ENCODE data around the gene MPG. TPM values are rescaled to one million over a fixed set of nuclear protein-coding genes. Genes with fewer than 3 reads are reported as not detected.

The MPG gene
- polyA plus RNA-seq, 1 donor from 2014 or later: 70.9 TPM

- Histone ChIP-seq H3K36me3 (ENCODE audit: insufficient read depth, low read length) (no peaks in the 10 kb centered on the region), H3K4me2 (ENCODE audit: low read length) (no peak overlapping the region), H3K4me3 (ENCODE audit: low read length) (no peak overlapping the region), H4K20me1 (ENCODE audit: insufficient read depth) (no peaks in the 10 kb centered on the region), H3K9me2 (ENCODE audit: insufficient read depth, low read length) (no peaks in the 10 kb centered on the region), H3K27me3 (ENCODE audit: insufficient read depth, low read depth, low read length) (peaks cover 22% of the 10 kb centered on the region), H2AFZ (ENCODE audit: low read depth, low read length) (no peak overlapping the region), H3K27ac (ENCODE audit: low read length) (no peak overlapping the region), H3K9ac (ENCODE audit: low read length) (no peak overlapping the region), H3F3A (ENCODE audit: insufficient read depth, low read length, poor library complexity, severe bottlenecking) (no peaks in the 10 kb centered on the region), H3K9me3 (ENCODE audit: low read length) (no peaks in the 10 kb centered on the region), H3K79me2 (replicated peaks; ENCODE audit: insufficient read depth, low read length) (no peaks in the 10 kb centered on the region)
- TF ChIP-seq, protein P1, sequence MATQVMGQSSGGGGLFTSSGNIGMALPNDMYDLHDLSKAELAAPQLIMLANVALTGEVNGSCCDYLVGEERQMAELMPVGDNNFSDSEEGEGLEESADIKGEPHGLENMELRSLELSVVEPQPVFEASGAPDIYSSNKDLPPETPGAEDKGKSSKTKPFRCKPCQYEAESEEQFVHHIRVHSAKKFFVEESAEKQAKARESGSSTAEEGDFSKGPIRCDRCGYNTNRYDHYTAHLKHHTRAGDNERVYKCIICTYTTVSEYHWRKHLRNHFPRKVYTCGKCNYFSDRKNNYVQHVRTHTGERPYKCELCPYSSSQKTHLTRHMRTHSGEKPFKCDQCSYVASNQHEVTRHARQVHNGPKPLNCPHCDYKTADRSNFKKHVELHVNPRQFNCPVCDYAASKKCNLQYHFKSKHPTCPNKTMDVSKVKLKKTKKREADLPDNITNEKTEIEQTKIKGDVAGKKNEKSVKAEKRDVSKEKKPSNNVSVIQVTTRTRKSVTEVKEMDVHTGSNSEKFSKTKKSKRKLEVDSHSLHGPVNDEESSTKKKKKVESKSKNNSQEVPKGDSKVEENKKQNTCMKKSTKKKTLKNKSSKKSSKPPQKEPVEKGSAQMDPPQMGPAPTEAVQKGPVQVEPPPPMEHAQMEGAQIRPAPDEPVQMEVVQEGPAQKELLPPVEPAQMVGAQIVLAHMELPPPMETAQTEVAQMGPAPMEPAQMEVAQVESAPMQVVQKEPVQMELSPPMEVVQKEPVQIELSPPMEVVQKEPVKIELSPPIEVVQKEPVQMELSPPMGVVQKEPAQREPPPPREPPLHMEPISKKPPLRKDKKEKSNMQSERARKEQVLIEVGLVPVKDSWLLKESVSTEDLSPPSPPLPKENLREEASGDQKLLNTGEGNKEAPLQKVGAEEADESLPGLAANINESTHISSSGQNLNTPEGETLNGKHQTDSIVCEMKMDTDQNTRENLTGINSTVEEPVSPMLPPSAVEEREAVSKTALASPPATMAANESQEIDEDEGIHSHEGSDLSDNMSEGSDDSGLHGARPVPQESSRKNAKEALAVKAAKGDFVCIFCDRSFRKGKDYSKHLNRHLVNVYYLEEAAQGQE (IDR thresholded peaks at IDR 0.05; ENCODE audit: borderline replicate concordance): no peak
Observed at GRCh38 chr16:74747-75334, 3.2 kb upstream of the MPG start.

- Histone ChIP-seq H3K79me2 (replicated peaks; ENCODE audit: insufficient read depth, low read length) (no peaks in the 10 kb centered on the region), H4K20me1 (ENCODE audit: insufficient read depth) (no peaks in the 10 kb centered on the region), H3K27me3 (ENCODE audit: insufficient read depth, low read depth, low read length) (peaks cover 21% of the 10 kb centered on the region), H2AFZ (ENCODE audit: low read depth, low read length) (no peak overlapping the region), H3K4me3 (ENCODE audit: low read length) (no peak overlapping the region), H3K9me3 (ENCODE audit: low read length) (no peaks in the 10 kb centered on the region), H3K9me2 (ENCODE audit: insufficient read depth, low read length) (no peaks in the 10 kb centered on the region), H3F3A (ENCODE audit: insufficient read depth, low read length, poor library complexity, severe bottlenecking) (no peaks in the 10 kb centered on the region), H3K27ac (ENCODE audit: low read length) (no peak overlapping the region), H3K4me2 (ENCODE audit: low read length) (no peak overlapping the region), H3K9ac (ENCODE audit: low read length) (no peak overlapping the region), H3K36me3 (ENCODE audit: insufficient read depth, low read length) (no peaks in the 10 kb centered on the region)
- TF ChIP-seq TAF1 (IDR thresholded peaks at IDR 0.05; ENCODE audit: low read depth) (no peak), RAD21 (conservative IDR thresholded peaks at IDR 0.05) (no peak), EZH2 (IDR thresholded peaks at IDR 0.05; ENCODE audit: borderline replicate concordance, insufficient read depth, low read length, poor library complexity, severe bottlenecking) (no peak), EP300 (conservative IDR thresholded peaks at IDR 0.05; ENCODE audit: poor library complexity, severe bottlenecking) (no peak), SMC3 (conservative IDR thresholded peaks at IDR 0.05; ENCODE audit: poor library complexity) (no peak), CTCF (IDR thresholded peaks at IDR 0.05; ENCODE audit: poor library complexity, severe bottlenecking) (no peak), MXI1 (conservative IDR thresholded peaks at IDR 0.05; ENCODE audit: poor library complexity, severe bottlenecking) (no peak), POLR2AphosphoS5 (IDR thresholded peaks at IDR 0.05) (no peak)
- TF ChIP-seq, protein P1 (IDR thresholded peaks at IDR 0.05; ENCODE audit: borderline replicate concordance): no peak
Observed at GRCh38 chr16:75580-76501, 2.2 kb upstream of the MPG start.

All from neural cell (in vitro differentiated cells).